GM19463 (cell line): Measurements from ENCODE around the gene MICALL2.
A peak's percentile ranks its signal among the peaks of the same experiment; 100 is the strongest.

Experiments
- ATAC-seq: cut with Tn5 transposase; IDR thresholded peaks from one replicate; pipeline ENCODE4 v1.9.1; 2021; ENCODE audit warnings: mild to moderate bottlenecking, moderate library complexity; ENCODE audit not compliant: unreplicated experiment

Gene MICALL2

DNA sequence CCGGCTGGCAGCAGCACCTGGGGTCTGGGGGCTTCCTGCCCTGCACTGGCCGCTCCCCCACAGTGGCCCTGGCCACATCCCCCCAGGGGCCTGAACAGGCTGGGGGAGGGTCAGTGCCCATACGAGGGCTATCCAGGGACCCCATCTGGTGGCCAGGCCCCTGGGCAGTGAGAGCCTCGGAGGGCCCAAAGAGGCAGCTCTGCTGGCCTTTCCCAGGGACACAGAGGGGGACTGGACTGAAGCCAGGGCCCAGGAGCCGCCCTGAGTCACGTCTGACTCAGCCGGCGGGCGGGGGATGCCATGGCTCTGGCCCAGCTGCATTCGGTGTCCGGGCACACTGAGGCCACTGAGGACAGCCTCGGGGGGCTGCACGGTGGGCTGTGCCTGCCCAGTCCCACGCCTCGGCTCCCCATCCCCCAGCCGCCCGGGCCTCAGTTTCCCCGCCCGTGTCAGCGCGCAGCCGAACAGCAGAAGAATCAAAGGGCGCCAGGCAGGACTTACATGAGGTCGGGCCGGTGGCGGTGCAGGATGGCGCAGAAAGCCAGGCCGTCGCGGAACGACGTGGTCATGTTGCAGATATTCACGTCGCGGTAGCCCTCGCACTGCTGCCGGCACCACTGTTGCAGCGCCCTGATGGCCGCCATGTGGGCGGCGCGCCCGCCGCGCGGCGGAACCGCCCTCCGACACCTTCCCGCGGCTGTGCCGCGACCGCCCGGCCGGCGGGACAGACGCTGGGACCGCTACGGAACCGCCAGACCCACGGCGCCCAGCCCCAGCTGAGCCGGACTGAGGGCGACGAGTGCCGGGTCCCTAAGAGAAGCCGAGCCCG lies at the start of gene MICALL2:
Gene MICALL2 (minus strand): TSS at position 788 of the 829 bp plus-strand sequence. CDS start 144 bp downstream, at position 644.
- ATAC-seq = peak; percentile 10

DNA sequence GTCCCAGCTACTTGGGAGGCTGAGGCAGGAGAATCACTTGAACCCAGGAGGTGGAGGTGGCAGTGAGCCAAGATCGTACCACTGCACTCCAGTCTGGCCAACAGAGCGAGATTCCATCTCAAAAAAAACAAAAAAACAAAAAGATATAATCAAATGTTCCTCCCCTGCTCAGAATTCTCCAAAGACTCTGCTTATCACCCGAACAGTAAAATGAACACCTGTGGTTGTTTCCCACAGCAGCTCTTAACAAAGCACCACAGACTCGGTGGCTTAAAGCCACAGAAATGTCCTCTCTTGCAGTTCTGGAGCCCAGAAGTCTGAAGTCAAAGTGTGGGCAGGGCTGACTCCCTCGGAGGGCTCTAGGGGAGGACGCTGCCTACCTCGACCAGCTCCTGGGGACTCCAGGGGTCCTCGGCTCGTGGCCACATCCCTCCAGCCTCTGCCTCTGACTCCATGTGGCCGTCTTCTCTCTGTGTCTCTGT lies 49.0 kb upstream of the MICALL2 start:
- ATAC-seq = no peak

DNA sequence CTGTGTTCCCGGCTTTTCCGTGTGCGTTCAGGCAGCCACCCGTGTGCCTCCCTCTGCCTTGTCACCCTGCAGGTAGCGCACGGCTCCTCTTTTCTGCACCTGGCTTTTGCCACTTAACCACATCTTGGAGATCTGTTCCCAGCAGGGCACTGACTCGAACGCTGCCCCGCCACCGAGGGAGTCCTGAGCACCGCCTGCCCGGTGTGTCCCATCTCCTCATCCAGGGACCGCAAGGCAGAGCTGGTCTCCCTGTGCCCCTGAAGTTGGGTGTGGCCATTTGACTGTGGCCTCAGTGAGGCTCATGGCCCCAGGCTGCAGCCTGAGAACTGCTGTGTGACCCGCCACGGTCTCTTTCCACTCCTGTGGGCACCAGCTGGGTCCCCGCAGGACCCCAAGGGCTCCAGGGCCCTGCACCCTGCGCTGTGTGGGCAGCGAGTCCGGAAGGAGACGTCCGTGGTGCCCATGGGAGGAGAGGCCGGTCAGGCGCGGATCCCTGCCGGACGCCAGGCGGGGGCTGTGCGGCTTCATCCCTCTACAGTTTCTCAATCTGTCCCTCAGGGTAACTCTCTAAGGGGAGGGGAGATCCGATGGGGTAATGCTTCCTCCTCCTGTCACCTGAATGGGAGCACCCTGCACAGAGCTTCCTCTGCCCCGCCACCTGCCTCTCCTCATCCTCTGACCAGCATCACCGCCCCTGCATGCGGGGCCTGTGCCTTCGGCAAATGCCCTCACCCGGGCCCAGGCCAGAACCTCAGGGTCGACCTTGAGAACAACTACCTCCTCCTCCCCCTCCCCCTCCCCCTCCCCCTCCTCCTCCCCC lies 46.7 kb upstream of the MICALL2 start:
- no peak for ATAC-seq

DNA sequence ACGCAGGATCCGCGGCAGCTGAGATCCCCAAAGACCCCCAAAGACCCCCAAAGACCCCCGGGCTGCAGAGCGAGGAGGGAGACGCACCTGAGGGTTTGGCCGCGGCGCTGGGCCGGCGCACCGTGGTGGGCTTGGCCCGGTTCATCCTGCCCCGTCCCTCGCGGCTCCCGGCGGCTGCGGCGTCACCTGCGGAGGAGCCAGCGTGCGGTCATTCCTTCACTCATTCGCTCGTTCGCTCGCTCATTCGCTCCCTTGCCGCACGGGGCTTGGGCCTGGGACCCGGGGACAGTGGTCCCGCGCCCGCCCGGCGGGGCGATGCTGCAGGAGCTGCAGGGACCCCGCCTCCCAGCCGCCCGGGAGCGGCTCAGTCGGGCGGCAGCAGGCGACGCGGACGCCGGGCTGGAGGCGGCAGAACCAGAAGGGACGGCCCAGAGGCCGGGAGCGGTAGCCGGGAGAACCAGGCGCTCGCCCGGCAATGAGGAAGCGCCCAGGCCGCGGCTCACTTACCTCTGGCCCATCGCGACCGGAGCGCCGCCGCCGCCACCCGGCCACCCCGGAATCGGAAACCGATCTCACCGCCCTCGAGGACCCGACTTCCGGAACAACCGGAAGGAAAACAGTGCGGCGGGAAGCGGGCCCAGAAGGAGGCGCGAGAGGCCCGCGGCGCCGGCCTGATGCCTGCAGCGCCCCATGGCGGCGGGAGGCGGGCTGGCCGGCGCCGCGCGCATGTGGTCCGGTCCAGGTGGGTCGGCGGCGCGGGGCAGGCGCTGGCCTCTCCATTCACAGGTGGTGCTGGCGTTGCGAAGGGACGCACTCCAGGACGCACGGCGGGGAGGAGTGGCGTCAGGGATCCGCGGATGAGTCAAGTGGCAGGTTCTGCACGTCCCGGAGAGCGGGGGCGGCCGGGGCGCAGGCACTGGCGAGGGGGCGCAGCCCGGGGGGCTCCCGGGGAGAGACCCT lies 44.8 kb upstream of the MICALL2 start, which contains the start of gene INTS1:
Gene INTS1 (minus strand): TSS at position 574 of the 960 bp plus-strand sequence. CDS start 429 bp downstream, at position 145.
- peak; percentile 90 for ATAC-seq

DNA sequence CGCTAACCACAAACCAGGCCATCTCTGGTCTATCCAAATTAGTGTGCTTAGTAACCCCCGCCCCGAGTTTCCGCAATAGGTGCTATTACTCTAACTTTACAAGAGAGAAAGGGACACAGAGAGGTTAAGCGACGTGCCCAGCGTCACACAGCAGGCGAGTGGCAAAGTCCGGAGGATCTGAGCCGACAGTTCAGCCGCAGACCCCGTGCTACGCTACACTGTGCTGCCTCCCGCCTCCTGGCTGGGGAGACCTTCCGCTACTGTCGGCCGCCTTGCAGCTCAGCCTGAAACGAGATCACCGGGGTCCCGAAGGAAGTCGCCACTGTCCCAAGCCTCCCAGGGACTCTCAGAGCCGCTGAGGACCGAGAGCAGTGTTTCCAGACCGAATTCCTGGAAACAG lies 44.1 kb upstream of the MICALL2 start:
- ATAC-seq = no peak

- no peak for ATAC-seq
Measured at GRCh38 chr7:1502845-1503244, 43.6 kb upstream of the MICALL2 start.

DNA sequence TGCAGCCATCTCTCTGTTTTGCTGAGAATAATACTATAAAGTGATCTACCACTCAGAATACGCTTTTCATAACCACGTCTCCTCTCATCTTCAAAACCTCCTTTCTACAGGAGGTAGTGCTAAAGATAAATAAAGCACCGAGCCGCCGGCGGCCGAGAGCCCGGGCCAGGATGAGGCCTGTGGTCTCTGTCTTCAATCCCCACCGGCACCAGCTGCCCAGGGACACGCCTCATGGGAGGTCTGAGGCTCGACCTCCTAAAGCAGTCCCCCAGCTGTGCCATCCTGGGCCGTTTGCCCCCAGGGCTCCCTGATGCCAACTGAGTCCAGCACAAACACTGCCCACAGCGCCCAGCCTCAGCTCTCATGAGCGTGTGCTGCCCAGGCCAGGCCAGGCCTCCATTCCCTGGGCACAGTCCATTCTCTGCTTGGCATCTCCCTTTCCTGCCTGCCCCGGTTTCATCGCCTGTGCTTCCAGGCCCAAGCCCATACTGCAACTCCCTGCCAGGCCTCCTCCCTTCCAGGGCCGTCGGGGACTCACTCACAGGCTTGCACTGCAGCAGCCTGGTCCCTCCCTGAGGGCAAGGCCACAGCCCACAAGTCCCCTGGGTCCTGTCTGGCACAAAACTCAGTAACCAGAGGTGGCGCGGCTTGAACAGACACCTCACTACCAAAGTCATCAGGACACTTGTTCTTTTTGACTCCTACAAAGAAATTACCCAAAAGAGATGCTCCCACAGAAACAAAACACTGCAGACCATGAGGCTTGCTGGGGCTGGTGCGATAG lies 42.4 kb upstream of the MICALL2 start:
- no peak for ATAC-seq

DNA sequence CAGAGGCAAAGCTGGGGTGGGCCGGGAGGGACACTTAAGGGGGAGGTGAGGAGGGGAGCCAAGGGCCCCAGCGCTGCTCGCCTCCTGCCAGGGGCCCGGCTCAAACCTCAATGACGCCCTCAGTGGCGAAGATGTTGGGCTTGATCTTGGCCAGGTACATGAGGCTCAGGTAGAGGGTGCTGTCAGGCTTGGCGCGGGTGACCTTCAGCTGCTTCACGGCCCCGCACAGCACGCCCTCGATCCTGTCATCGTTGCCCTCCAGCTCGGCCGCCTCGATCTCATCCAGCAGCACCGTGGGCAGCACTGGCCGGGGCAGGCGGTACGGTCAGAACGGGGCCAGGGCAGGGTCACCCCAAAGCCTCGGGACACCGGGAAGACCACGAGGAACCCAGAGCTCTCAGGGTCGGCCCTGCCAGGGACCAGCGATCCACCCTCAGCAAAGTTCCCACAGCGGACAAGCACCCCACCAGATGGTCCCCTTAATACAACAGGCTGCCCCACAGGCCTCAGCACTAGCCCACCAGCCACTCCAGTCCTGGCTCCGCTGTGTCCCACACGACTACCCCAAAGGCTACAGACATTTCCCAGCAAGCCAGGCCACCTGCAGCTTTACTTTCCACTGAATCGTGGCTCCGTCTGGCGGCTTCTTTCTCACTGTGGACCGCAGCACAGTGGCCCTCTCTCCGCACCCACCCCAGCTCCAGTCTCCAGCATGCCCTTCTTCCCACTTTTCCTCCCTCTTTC lies 41.0 kb upstream of the MICALL2 start:
- ATAC-seq = no peak

DNA sequence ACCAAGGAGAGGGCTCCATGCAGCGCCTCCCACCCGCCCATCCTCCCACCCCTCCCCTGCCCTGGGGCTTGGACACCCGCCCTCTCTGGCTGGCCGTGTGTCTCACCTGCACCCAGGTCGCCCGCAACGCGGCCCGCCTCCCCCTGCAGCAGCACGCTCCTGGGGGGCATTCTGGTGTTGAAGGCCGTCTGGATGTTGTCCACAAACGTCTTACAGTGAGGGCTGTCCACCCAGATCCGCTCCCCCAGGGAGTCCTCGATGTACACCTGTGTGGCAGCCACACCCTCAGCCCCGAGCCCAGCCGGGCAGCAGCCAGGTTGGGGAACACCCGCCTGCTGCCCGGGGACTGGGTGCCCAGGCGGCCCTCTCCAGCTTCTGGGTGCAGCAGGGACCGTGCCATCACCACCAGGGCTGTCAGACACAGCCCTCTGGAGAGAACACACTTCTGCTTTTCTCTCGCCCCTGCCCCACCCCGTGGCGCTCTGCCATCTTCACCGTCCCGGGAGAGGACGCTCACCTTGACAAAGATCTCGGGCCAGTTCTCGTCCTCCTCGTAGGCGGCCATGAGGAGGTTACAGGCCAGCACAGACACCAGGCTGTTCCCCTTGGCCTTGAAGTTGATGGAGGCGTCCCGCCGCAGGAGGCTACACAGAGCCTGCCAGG lies 40.2 kb upstream of the MICALL2 start:
- no peak for ATAC-seq

DNA sequence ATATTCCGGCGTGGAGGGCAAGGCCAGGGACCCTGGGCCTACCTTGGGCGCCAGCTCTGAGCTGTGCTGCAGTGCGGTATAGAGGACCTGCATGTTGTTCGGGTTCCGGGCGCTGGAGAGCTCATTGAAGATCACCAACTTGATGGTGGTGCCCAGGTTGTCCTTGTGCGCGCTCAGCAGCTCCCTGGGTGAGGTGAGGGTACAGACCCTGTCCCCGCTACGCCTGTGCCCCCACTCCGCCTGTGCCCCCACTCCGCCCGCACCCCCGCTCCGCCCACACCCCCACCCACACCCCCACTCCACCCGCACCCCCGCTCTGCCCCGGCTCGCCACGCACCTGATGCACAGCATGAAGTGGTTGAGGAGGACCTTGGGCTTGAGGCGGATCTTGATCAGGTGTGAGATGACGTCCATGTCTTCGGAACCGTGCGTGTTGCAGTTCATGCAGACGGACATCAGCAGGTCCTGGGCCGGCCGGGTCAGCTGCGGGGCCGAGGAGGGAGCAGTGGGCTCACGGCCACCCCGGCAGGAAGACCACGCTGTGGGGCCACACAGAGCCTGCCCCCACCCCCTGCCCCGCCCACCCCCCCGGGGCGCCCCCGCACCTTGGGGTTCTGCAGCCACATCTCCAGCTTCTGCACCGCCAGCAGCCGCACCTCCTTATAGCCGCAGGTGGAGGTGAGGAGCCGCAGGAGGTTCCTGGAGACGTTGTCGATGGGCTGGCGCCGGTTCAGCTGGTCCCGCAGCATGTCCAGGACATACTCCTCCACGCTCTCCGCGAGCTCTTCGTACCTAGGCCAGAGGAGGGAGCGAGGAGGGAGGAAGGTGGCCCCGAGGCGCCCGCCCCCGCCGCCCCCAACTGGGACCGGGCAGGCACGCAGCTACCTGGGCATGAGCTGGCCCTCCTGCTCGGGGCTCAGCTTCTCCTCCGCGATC lies 39.4 kb upstream of the MICALL2 start:
- no peak for ATAC-seq

- ATAC-seq = no peak
Measured at GRCh38 chr7:1497293-1497927, 38.1 kb upstream of the MICALL2 start.

DNA sequence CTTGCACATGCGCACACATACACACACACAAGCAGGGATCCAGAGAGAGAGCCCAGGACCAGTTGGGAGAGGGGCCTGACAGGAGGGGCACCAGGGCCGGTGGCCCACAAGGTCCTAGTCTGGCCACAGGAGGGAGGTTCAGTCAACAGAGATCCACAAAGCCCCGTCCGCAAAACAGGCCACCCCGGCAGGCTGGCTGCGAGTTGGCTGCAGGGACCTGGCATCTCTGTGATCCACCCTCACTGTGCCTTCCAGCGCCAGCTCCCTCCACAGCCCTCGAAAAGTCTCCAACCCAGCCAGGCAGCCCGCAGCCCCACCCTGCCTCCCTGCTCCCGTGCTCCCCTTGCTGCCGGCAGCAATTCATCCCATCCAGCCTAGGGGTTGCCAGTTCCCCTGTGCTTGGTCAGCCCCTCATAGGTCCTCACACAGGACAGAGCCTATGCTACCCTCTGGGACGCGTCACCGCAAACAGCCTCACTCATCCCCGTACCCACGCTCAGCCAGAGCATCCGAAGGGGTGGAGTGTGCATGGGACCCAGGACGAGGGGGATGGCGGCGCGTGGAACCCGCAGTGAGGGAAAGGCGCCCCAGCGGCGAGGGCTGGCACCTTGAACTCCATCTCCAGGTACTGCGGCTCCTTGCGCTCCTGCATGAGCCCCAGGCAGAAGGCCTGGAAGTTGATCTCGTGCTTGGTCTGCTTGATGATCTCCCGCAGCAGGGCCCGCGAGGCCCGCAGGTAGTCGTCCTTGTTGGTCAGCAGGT lies 37.4 kb upstream of the MICALL2 start:
- ATAC-seq = no peak

DNA sequence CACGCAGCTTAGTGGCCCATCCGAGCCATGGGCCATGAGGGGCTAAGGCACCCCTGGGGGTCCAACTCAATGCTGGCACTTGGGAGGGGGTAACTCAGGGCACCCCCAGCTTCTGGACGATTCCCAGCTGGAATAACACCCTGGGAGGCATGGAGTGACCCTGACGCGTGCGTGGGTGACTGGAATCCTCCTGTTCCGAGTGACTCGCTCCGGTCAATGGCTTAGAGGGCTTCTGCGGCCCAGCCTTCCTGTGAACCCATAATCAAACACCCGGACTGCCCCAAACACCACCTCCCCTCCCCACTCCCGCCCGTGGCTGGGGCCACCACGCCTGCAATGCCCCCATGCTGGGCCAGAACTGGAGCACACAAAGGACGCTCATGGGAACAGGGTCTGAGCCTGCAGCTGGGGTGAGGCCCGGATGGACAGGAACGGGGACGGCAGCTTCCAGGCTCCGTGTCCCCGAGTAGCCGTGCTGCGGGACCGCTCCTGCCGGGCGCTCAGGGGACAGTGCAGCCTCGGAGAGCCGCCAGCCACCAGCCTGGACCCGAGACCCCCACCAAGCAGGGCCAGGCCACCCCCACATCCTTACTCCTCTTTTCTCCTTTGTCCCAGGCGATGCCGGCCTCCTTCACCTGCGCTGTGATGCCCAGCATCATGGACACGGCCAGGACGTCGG lies 36.4 kb upstream of the MICALL2 start:
- ATAC-seq = no peak

GRCh38 chr7:1494866-1495563 lies 35.7 kb upstream of the MICALL2 start:
- ATAC-seq = no peak

DNA sequence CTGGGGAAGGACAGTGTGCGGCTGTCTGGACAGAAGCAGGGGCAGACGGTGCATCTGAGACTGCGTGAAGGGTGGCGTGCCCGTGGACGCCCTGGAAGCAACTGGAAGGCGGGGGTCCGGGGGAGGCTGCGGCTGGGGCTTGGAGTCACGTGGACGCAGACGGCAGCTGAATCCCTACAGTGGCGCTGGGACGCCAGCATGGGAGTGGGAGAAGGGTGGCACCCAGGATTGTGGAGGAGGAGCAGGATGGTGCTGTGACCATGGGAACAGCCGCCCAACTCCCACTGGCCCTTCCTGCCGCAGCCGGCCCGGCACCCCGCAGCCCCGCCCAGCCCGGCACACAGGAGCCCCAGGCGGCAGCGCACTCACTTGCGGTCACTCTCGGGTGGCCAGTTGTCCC lies 35.2 kb upstream of the MICALL2 start:
- ATAC-seq = no peak
